K562 (cell line): ENCODE data around the gene RPS8. TPM values are rescaled to one million over a fixed set of nuclear protein-coding genes. Genes with fewer than 3 reads are reported as not detected.

Experiments used
- BCOR ChIP-seq: fragments of 450-650 bp; IDR thresholded peaks from 2 replicates; pipeline ENCODE4 v1.6.1; 2016
- CC2D1A ChIP-seq: fragments of 450-650 bp; IDR thresholded peaks from 2 replicates; pipeline ENCODE4 v1.6.1; 2017; ENCODE audit warnings: mild to moderate bottlenecking
- CGGBP1 ChIP-seq: fragments of 250-450 bp; sonication (Bioruptor Pico); IDR thresholded peaks from 2 replicates; pipeline ENCODE4 v1.9.0; 2021; ENCODE audit warnings: mild to moderate bottlenecking
- MBD2 ChIP-seq: sonication (generic); IDR thresholded peaks from 2 replicates; pipeline ENCODE4 v1.6.1; 2016; ENCODE audit warnings: low read depth, borderline replicate concordance
- NUFIP1 ChIP-seq: fragments of 450-650 bp; IDR thresholded peaks from 2 replicates; pipeline ENCODE4 v1.6.1; 2018; ENCODE audit not compliant: partially characterized antibody
- OTX1 ChIP-seq: fragments of 450-650 bp; formaldehyde crosslinking; IDR thresholded peaks from 2 replicates; pipeline ENCODE4 v1.4.0; 2022; ENCODE audit warnings: mild to moderate bottlenecking
- RCOR1 ChIP-seq, 2 experiments: IDR thresholded peaks; 2 replicates each; pipeline ENCODE4 v1.6.1; 2012; ENCODE audit warnings: low read depth in 2 of 2, low read length in 2 of 2, borderline replicate concordance in 1 of 2, improper control_type of control experiment in 1 of 2
- RUNX1 ChIP-seq: sonication (generic); IDR thresholded peaks from 2 replicates; pipeline ENCODE4 v1.6.1; 2016; ENCODE audit warnings: antibody characterized with exemption, low read depth
- SOX6 ChIP-seq: fragments of 450-650 bp; IDR thresholded peaks from 2 replicates; pipeline ENCODE4 v1.6.1; 2014; ENCODE audit warnings: mild to moderate bottlenecking
- ZNF740 ChIP-seq, 3 experiments: fragments of 200-800 bp in 1 of 3; sonication (Bioruptor generic) in 1 of 3; sonication (generic) in 1 of 3; formaldehyde crosslinking in 1 of 3; IDR thresholded peaks; 2 replicates each; pipeline versions ENCODE4 v1.6.1 to v1.8.0; 2016 to 2022; ENCODE audit warnings: mild to moderate bottlenecking in 2 of 3, missing compliant biosample characterization in 2 of 3, missing genetic modification characterization in 2 of 3, missing genetic modification reagents in 1 of 3
- polyA plus RNA-seq, 8 experiments: library from polyadenylated mRNA; depleted of rRNA in 4 of 8; stranded (reverse) in 5 of 8; unstranded in 3 of 8; fragments of >200 nt; fragmentation: Nextera tagmentation in 2 of 8; fragmentation: Illumina TruSeq in 1 of 8; extraction: Ambion mirVana in 2 of 8; extraction: Trizol in 1 of 8; gene quantifications; 2 replicates each; pipeline versions ENCODE4 v1.2.1 to v1.2.3, GENCODE V29; 2011 to 2014; ENCODE audit warnings: inconsistent platforms in 1 of 8, missing spikeins in 1 of 8
- total RNA-seq, 7 experiments: library from RNA; depleted of rRNA in 6 of 7; stranded (reverse); fragments of >200 nt in 6 of 7; fragmentation: Illumina TruSeq in 2 of 7; extraction: Trizol in 2 of 7; gene quantifications; 2 replicates each; pipeline versions ENCODE4 v1.2.1 to v1.2.3, GENCODE V29; 2011 to 2021; ENCODE audit warnings: low replicate concordance in 1 of 7
- TF ChIP-seq, protein P1 (sequence below): sonication (generic); formaldehyde crosslinking; IDR thresholded peaks from 2 replicates; pipeline ENCODE4 v1.8.0; 2022; ENCODE audit warnings: missing genetic modification reagents, mild to moderate bottlenecking, moderate library complexity, borderline replicate concordance

Gene RPS8
- total and polyA plus RNA-seq, 9 of the 15 experiments (the other 6 are each of a cell fraction or from before 2014, with no cell fraction given): 2,431 to 4,168 (median 3,109) TPM

- no peak for TF ChIP-seq OTX1 (CRISPR knock-in tag)
- TF ChIP-seq RCOR1 (IDR thresholded peaks at IDR 0.05; ENCODE audit: borderline replicate concordance in 1 of 2, low read depth in 2 of 2, low read length in 2 of 2): 0 out of 4 replicates have a peak, but pooled peaks of 1 of the 2 experiments have one; percentile 11
- no peak for TF ChIP-seq RUNX1
- TF ChIP-seq CC2D1A: peak; percentile 57; the same call in 1 of the 2 replicates
- no peak for TF ChIP-seq ZNF740 (CRISPR knock-in tag; IDR thresholded peaks at IDR 0.05)
- no peak for TF ChIP-seq ZNF740 (tag; IDR thresholded peaks at IDR 0.05)
- peak; percentile 33; the same call in 1 of the 2 replicates for TF ChIP-seq MBD2
- no peak; the same call in 1 of the 2 replicates for TF ChIP-seq SOX6
- TF ChIP-seq CGGBP1 (CRISPR knock-in tag): no peak
- TF ChIP-seq, protein P1, sequence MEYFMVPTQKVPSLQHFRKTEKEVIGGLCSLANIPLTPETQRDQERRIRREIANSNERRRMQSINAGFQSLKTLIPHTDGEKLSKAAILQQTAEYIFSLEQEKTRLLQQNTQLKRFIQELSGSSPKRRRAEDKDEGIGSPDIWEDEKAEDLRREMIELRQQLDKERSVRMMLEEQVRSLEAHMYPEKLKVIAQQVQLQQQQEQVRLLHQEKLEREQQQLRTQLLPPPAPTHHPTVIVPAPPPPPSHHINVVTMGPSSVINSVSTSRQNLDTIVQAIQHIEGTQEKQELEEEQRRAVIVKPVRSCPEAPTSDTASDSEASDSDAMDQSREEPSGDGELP (CRISPR knock-in tag): peak; percentile 70; the same call in 1 of the 2 replicates
- no peak for TF ChIP-seq NUFIP1
- no peak for TF ChIP-seq BCOR
Observed at GRCh38 chr1:44786138-44786840, 10.9 kb downstream of the RPS8 start (continued).
